T-helper 17 cell (primary cell): Measurements from ENCODE around the gene IKZF1. TPM values are rescaled to one million over a fixed set of nuclear protein-coding genes. Genes with fewer than 3 reads are reported as not detected.

Source experiments
- ATAC-seq: fragments of 150-1000 bp; cut with Tn5 transposase; 2 replicates; pipeline ENCODE4 v1.10.0; 2021; ENCODE audit warnings: mild to moderate bottlenecking, moderate library complexity
- DNase-seq, 3 donors: peaks; one replicate each; pipeline versions ENCODE4 v3.0.0 to v3.0.0-alpha.2; 2020 to 2021
- H3K9me3 ChIP-seq: one replicate; pipeline ENCODE4 v1.7.0; 2013; ENCODE audit warnings: low read length, mild to moderate bottlenecking; ENCODE audit not compliant: control insufficient read depth, poor library complexity, severe bottlenecking
- H3K27ac Mint-ChIP-seq: one replicate; pipeline ENCODE4 v1.8.0; 2022; ENCODE audit warnings: mild to moderate bottlenecking, moderate library complexity, mixed read lengths
- H3K27me3 Mint-ChIP-seq: one replicate; pipeline ENCODE4 v1.8.0; 2022; ENCODE audit warnings: mixed read lengths
- H3K36me3 Mint-ChIP-seq: one replicate; pipeline ENCODE4 v1.8.0; 2022; ENCODE audit warnings: low read depth, mixed read lengths
- H3K4me1 Mint-ChIP-seq: one replicate; pipeline ENCODE4 v1.8.0; 2022; ENCODE audit warnings: mild to moderate bottlenecking, mixed read lengths
- H3K4me3 Mint-ChIP-seq: one replicate; pipeline ENCODE4 v1.8.0; 2022; ENCODE audit warnings: mild to moderate bottlenecking, moderate library complexity, mixed read lengths
- total RNA-seq, 4 donors: library from RNA in 2 of 4; stranded (reverse) in 2 of 4; gene quantifications; one replicate each; pipeline ENCODE4 v1.2.3 and lab custom pipeline; 2022 to 2026

Gene IKZF1
- total RNA-seq, 2 donors from 2014 or later = 301 to 323 TPM

DNA sequence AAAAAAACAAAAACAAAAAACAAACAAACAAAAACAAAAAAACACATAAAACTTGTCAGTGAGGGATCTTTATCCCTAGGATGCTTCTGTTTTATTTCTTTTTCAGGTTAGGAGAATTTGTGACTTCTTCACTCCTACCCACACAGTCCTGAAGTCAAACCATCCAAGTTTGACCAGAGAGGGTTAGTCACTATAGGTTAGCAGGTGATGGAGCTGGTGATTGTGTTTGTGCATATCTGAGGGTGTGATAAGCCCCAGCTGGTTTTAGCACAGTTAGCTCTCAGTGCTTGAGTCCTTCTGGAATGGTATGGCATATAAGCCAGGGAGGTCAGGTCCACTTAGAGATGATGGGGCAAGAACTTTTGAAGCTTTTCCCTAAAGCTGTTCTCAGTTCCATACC lies 11.8 kb upstream of the IKZF1 start:
- H3K4me1 Mint-ChIP-seq = peaks cover 22% of the 10 kb centered on the region
- ATAC-seq = no peak
- H3K36me3 Mint-ChIP-seq = no peaks in the 10 kb centered on the region
- H3K27me3 Mint-ChIP-seq = no peaks in the 10 kb centered on the region
- H3K9me3 ChIP-seq = no peaks in the 10 kb centered on the region
- H3K27ac Mint-ChIP-seq = peak overlapping the region; percentile 54
- DNase-seq = no peak
- H3K4me3 Mint-ChIP-seq = no peak overlapping the region

DNA sequence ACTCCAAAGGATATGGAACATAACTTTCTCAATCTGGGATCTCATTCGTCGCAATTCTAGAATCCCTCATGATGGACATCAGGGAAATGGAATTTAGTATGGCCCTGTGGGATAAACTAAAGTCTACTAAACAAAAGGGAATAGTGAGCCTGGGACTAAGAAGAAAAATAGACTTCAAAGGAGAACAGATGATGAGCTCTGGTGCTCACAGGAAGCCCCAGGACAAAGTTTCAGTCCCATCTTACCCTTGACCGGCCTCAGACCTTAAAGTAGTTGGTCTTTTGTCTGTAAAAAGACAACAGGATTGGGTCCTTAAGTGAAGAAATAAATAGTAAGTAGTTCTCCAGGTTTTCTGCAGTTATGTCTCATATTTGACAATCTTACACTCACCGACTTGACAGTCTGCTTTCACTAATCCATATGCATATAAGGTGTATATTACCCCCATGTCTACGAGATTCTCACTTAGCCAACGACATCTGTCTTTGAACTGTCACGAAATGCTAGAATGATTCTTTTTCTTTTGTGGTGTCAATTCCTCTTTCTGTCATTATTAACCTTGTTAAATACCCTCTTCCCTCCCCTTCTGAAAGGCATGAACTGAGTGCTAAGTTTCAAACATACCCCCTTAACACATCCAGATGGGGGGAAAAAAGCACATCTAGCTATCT lies 10.9 kb upstream of the IKZF1 start:
- Mint-ChIP-seq H3K27ac (no peak overlapping the region), H3K27me3 (no peaks in the 10 kb centered on the region), H3K4me1 (peaks cover 22% of the 10 kb centered on the region), H3K4me3 (no peak overlapping the region), H3K36me3 (no peaks in the 10 kb centered on the region)
- no peak for ATAC-seq
- DNase-seq = no peak
- H3K9me3 ChIP-seq = no peaks in the 10 kb centered on the region

DNA sequence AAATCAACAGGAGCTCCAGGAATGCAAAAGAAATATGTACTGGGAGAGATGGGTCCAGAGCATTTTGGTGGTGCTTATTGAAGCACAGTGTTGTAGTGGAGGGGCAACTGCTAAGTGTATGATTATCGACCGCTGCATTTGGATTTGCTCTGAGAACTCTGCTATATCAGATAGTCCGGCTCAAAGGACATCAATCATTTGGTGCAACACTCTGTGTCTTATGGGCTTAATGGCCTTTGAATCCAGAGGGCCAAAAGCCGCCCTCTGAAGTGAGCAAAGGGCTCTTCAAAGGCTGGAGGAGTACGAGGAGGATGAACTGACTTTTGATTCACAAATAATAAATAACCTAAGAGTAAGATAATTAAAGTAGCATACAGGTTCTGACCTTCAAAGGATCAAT lies 9.4 kb upstream of the IKZF1 start:
- H3K27me3 Mint-ChIP-seq = no peaks in the 10 kb centered on the region
- DNase-seq (no peak), ATAC-seq (no peak)
- H3K36me3 Mint-ChIP-seq = no peaks in the 10 kb centered on the region
- no peak overlapping the region for H3K4me3 Mint-ChIP-seq
- H3K9me3 ChIP-seq = no peaks in the 10 kb centered on the region
- peaks cover 27% of the 10 kb centered on the region for H3K4me1 Mint-ChIP-seq
- no peak overlapping the region for H3K27ac Mint-ChIP-seq

DNA sequence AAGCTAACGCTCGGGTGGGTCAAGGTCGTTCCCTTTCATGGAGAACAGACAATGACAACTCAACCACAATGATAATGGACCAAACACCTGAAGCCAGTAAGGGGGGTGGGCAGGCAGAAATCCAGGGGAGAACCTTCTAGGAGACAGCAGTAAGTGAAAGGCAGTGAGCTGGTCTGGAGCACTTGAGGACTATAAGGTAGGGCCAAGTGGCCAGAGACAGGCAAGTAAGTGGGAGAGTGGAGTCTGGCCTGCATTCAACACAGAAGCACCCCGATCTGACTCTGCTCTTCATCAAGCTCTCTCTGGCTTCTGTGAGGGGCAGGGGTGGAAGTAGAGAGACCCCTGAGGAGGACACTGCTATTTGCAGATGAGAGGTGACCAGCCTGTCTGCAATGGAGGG lies 7.7 kb upstream of the IKZF1 start:
- Mint-ChIP-seq H3K4me3 (no peak overlapping the region), H3K4me1 (peaks cover 34% of the 10 kb centered on the region), H3K27ac (no peak overlapping the region), H3K36me3 (no peaks in the 10 kb centered on the region), H3K27me3 (no peaks in the 10 kb centered on the region)
- DNase-seq (no peak), ATAC-seq (no peak)
- no peaks in the 10 kb centered on the region for H3K9me3 ChIP-seq

DNA sequence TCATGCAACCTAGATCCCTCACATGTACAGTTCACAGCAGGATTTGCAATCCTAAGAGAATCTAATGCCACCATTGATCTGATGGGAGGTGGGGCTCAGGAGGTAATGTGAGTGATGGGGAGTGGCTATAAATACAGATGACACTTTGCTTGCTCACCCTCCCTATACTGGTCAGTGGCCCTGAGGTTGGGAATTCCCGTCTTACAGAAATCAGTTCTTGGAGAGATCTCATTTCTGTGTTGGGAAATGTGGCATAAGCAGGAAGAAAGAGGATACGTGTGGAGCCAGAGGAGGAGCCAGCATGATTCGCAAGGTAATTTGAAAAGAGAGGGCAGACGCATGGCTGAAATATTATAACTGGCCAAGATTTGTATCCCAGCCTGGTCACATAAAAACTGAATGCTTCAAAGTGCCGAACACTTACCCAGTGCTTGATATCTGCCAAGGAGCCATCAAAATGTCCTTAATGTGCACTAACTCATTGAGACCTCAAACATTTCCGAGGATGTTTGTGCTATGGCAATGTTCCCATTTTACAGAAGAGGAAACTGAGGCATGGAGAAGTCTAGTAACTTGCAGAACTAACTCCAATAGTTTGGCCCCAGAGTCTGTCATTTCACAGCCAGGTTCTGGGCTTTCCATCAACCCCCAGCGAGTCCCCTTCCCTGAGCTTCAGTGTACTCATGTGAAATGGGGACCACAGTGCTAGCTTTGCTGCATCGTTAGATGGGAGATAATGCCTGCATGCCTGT lies 5.5 kb upstream of the IKZF1 start:
- ATAC-seq (no peak), DNase-seq (no peak)
- H3K4me1 Mint-ChIP-seq = peaks cover 37% of the 10 kb centered on the region
- no peak overlapping the region for H3K4me3 Mint-ChIP-seq
- no peaks in the 10 kb centered on the region for H3K27me3 Mint-ChIP-seq
- H3K27ac Mint-ChIP-seq = no peak overlapping the region
- H3K36me3 Mint-ChIP-seq = no peaks in the 10 kb centered on the region
- H3K9me3 ChIP-seq = no peaks in the 10 kb centered on the region

DNA sequence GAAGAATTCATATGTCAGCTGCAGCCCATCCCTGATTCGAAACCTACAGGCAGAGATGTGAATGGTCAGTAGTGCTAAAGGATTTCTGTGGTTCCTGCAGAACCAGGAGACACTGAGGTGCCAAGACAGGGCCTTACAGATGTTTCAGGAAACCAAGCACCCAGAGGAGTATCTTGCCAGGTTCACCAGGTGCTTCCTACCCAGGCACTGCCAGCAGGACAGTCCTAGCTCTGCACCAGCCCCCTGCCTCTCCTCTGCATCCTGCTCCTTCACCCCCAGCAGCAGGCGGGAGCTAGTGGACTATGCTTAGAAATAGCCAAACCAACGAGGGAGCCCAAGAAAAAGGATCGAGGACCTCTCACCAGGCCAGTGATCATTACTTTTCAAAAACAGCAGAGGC lies 4.2 kb upstream of the IKZF1 start:
- Mint-ChIP-seq H3K27me3 (no peaks in the 10 kb centered on the region), H3K36me3 (peaks cover 2% of the 10 kb centered on the region), H3K4me1 (peaks cover 35% of the 10 kb centered on the region), H3K4me3 (no peak overlapping the region), H3K27ac (peak overlapping the region; percentile 76)
- no peak for DNase-seq
- no peaks in the 10 kb centered on the region for H3K9me3 ChIP-seq
- no peak for ATAC-seq

DNA sequence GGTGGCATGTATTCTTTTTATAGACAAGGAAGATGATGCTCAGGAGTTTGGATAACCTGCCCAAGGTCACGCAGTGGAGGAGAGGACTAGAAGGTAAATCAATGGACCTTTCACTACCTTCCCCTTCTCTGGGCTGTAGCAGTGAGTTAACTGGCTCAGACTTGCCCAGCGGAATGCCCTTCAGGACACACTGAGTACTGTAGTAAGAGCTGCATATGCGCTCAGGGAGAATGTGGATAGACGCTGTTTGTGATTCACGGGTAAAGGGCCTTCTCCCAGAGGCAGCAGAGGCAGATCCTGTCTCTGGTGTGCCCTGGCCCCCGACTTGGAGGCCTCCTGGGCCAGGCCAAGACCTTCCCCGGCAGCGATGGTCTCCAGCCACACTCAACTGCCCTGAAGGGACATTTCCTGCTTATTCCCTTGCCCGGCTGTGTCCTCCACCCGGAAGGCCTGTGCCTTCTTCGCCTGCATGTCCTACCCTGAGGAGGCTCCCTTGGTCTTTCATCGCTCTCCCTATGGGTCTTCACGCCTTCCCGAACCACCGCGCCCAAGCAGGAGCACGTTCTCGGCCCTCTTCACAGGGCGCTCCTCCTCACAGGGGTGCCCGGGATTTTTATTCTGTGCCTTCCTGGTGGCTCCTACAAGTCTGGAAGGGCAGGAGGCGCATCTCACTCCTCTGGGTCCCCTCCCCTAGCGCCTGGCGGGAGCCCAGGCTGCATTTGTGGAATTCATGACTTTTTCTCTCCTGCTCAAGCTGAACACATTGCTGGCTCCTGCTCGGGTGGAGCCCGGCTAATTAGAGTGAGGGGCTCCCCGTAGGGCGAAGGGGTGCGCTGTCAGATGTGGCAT lies 1.8 kb upstream of the IKZF1 start:
- Mint-ChIP-seq H3K36me3 (peaks cover 8% of the 10 kb centered on the region), H3K4me3 (peak overlapping the region; percentile 90), H3K27ac (peak overlapping the region; percentile 95), H3K27me3 (no peaks in the 10 kb centered on the region), H3K4me1 (peaks cover 34% of the 10 kb centered on the region)
- no peak for ATAC-seq
- H3K9me3 ChIP-seq = no peaks in the 10 kb centered on the region
- DNase-seq = no peak

DNA sequence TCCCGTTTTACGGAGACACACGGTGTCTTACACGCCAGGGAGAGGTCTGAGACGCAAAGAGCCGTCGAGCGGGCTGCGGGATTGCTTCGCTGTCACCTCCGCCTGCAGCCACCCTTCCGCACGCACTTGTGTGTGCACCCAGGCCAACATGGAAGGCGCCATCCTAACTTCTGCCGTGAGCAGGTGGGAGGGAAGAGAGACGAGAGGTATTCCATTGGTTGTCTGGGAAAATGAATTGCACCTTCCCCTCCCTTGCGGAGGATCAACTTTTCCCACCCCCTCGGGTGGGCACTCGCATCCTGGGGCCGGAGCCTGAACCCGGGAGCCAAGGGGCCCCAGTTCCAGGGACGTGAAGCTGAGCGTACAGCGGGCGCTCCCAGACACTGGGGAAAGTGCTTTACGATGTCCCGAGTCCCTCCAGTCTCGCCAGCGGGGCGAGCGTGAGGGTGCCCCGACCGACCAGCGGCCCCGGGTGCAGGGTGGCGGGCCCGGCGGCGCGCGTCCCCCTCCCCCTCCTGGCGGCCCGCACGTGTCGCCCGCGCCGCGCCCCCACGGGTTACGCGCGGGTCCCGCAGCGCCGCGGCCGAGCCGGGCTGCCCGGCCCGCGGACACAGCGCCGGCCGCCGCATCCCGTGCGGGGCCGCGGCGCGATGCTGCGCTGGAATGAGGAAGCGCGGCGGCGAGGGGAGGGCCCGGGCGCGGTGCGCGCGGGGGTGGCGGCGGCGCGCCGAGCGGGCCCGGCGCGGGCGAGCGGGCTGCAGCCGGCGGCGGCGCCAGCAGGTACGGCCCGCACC lies 984 bp upstream of the IKZF1 start:
- DNase-seq (peak in 1 of 3 donors; percentile 27), ATAC-seq (peak; percentile 44)
- H3K9me3 ChIP-seq = no peaks in the 10 kb centered on the region
- peak overlapping the region; percentile 99 for H3K4me3 Mint-ChIP-seq
- peaks cover 39% of the 10 kb centered on the region for H3K4me1 Mint-ChIP-seq
- H3K36me3 Mint-ChIP-seq = peaks cover 8% of the 10 kb centered on the region
- peak overlapping the region; percentile 95 for H3K27ac Mint-ChIP-seq
- H3K27me3 Mint-ChIP-seq = no peaks in the 10 kb centered on the region

DNA sequence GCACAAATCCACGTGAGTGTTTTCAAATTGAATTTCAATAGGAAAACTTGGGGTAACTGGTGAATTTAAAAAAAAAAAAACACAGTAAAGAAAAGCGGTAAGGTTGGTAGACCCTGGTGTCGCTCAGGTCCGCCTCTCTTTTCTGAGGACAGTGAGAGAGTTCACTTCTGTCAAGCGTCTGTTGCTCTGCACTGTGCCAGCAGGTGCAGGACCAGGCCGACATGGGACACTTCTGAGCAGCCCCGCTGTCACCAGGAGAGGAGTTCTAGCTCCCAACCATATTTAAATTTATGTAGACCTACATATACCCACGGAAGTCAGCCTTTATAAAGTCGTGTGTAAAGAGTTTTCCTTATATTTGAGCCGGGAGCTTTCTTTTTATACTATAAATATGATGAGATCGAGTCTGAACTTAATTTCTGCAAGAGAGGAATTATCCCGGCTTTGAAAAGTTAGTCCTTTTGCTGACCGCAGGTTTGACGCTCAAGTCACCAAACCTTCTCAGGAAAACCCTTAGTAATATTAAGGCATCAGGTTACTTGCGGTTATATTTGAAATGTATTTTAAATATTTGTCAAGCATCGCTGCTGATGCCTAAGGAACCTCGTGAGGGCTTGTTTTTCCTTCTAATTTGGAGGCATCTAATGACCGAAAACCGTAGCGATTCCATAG lies 531 bp downstream of the IKZF1 start:
- Mint-ChIP-seq H3K4me1 (peaks cover 46% of the 10 kb centered on the region), H3K36me3 (peaks cover 16% of the 10 kb centered on the region), H3K27me3 (no peaks in the 10 kb centered on the region), H3K4me3 (peak overlapping the region; percentile 99), H3K27ac (no peak overlapping the region)
- peak in 2 of 3 donors; percentile 45 for DNase-seq
- ATAC-seq = peak; percentile 66
- H3K9me3 ChIP-seq = no peaks in the 10 kb centered on the region

DNA sequence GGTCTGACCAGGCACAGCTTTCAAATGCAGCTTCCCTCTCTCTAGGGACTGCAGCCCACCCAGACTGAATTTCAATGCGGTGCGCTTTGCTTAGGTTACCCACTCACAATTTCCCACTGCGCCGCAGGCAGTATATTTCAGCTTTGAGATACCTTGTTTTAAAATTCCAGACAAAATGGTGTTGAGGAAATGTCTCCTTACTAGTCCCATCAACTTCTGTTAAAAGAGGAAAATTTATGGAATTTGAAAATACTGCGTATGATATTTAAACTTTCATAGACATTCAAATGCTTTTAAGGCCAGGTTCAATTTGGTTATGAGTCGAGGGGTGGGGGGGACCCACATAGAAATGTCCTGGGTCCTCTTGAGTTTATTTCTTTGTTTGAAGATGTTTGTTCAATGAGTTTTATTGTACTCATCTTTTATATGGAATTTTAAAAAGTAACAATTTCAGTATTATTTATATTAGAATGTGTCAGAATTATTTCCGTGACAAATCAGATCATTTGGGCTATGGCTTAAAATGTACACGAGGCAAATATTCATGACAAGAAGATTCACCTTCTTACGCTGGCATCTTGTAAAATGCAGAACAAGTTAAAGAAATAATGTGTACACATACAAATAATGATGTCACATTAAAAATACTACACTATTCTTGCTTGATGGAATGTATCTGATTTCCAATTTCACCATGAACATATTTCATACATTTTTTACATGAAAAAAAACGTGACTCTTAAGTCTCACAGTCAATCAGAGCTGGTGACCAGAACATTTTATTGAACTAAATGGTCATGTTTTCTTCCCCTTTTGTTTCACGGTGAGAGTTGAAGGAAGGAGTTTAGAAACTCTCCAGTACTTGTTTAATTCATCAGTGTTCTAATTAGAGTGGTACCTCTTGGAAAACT lies 1.3 kb downstream of the IKZF1 start:
- no peaks in the 10 kb centered on the region for H3K9me3 ChIP-seq
- Mint-ChIP-seq H3K36me3 (peaks cover 16% of the 10 kb centered on the region), H3K27ac (no peak overlapping the region), H3K27me3 (no peaks in the 10 kb centered on the region), H3K4me1 (peaks cover 47% of the 10 kb centered on the region), H3K4me3 (peak overlapping the region; percentile 99)
- DNase-seq (no peak), ATAC-seq (no peak)

DNA sequence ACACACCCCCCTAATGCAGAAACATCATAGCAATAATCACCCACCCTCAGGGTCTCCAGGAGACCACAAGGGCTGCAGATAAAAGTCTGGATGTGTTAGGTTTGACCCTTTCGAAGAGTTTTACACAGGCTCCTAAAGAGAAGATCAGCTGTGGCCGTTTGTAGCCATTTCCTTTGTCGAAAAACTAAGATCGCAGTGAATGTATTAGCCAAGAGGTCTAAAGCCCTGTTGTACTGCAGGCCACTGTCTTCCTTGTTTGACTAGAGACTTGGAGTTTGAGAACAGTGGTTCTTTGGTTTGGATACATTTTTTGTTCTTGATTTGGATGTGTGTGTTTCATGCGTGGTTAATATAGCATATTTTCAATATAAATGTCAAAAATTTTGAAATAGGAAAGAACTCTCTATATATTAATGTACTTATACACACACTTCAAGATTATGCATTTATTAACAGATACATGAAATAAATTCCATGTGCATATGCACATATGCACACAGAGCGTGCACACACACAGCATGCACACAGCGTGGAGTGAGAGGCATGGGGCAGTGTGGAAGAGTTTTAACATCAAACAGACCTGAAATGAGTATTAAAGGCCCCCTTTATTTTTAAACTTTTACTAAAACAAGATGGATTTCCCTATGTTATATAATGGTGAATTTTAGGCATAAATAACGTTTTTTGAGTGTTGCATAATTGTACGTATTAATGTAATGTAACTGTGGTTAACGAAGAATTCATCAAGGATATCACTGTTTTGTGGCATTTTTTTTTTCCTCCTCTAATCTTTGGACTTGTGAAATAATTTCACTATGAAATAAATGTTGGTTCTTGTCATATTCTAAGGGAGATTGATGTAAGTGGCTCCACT lies 2.2 kb downstream of the IKZF1 start:
- Mint-ChIP-seq H3K27ac (no peak overlapping the region), H3K36me3 (peaks cover 16% of the 10 kb centered on the region), H3K4me3 (peak overlapping the region; percentile 99), H3K27me3 (no peaks in the 10 kb centered on the region), H3K4me1 (peaks cover 44% of the 10 kb centered on the region)
- no peak for DNase-seq
- no peak for ATAC-seq
- no peaks in the 10 kb centered on the region for H3K9me3 ChIP-seq
